GM13976 (cell line): ENCODE measurements around the gene SPECC1L.
A peak's percentile ranks its signal among the peaks of the same experiment; 100 is the strongest.

Experiments used
- DNase-seq: peaks from one replicate; pipeline ENCODE4 v3.0.0; 2012; ENCODE audit warnings: low spot score
- CTCF ChIP-seq: IDR thresholded peaks from 2 replicates; pipeline ENCODE4 v1.5.1; 2012; ENCODE audit warnings: borderline replicate concordance, mild to moderate bottlenecking; ENCODE audit not compliant: insufficient read depth; ENCODE audit errors: extremely low read depth, missing control alignments, control extremely low read depth
- in situ Hi-C: fragments of 300-500 bp; cut with MboI; formaldehyde crosslinking; loops from one replicate; pipeline ENCODE4 v1.12.0; 2022; ENCODE audit warnings: low sequenced_read_pairs, mixed read lengths, inconsistent platforms; ENCODE audit not compliant: unreplicated experiment

The SPECC1L gene

GRCh38 chr22:24437741-24438328 is 167.2 kb downstream of the SPECC1L start:
- peak; percentile 78 for DNase-seq
- in situ Hi-C loops, result no loop called here
- peak; percentile 40 for TF ChIP-seq CTCF

GRCh38 chr22:24440270-24440717 is 169.7 kb downstream of the SPECC1L start:
- no peak for TF ChIP-seq CTCF
- DNase-seq, result no peak
- in situ Hi-C loops, result no loop called here

GRCh38 chr22:24440718-24441405 is 170.2 kb downstream of the SPECC1L start:
- TF ChIP-seq CTCF, result no peak
- DNase-seq, result no peak
- in situ Hi-C loops, result no loop called here

GRCh38 chr22:24441406-24442351 is 171.0 kb downstream of the SPECC1L start:
- in situ Hi-C loops, result no loop called here
- no peak for TF ChIP-seq CTCF
- peak; percentile 21 for DNase-seq

- no peak for TF ChIP-seq CTCF
- in situ Hi-C loops, result no loop called here
- no peak for DNase-seq
Measured at GRCh38 chr22:24442352-24442744, 171.7 kb downstream of the SPECC1L start.

- DNase-seq, result no peak
- in situ Hi-C loops, result no loop called here
- no peak for TF ChIP-seq CTCF
Measured at GRCh38 chr22:24443668-24444067, 173.0 kb downstream of the SPECC1L start.
